Mesendoderm (in vitro differentiated cells): ENCODE data around the gene SLC25A1.

ENCODE experiments used
- DNase-seq: peaks from one replicate; pipeline ENCODE4 v3.0.0; 2013
- H2AK5ac ChIP-seq: 2 replicates; pipeline ENCODE4 v1.6.1; 2013; ENCODE audit warnings: low read length, inconsistent platforms
- H2BK120ac ChIP-seq: 2 replicates; pipeline ENCODE4 v1.6.1; 2013; ENCODE audit warnings: low read depth, mild to moderate bottlenecking, low read length, moderate library complexity, mixed read lengths
- H2BK15ac ChIP-seq: replicated peaks from 2 replicates; pipeline ENCODE4 v1.6.1; 2013; ENCODE audit warnings: low read depth, mild to moderate bottlenecking, moderate library complexity
- H2BK5ac ChIP-seq: 2 replicates; pipeline ENCODE4 v1.6.1; 2013; ENCODE audit warnings: low read length, inconsistent platforms
- H3K18ac ChIP-seq: 2 replicates; pipeline ENCODE4 v1.6.1; 2013; ENCODE audit warnings: mild to moderate bottlenecking, low read length, mixed read lengths
- H3K23ac ChIP-seq: one replicate; pipeline ENCODE4 v1.6.1; 2013; ENCODE audit warnings: low read length
- H3K27ac ChIP-seq: 2 replicates; pipeline ENCODE4 v1.5.1; 2013; ENCODE audit warnings: low read depth, mild to moderate bottlenecking, inconsistent platforms, low read length, moderate library complexity
- H3K27me3 ChIP-seq: 2 replicates; pipeline ENCODE4 v1.6.1; 2013; ENCODE audit warnings: low read length, control low read depth, mild to moderate bottlenecking, inconsistent platforms; ENCODE audit not compliant: insufficient read depth, poor library complexity
- H3K36me3 ChIP-seq: 2 replicates; pipeline ENCODE4 v1.6.1; 2013; ENCODE audit warnings: low read length, inconsistent platforms; ENCODE audit not compliant: control insufficient read depth, insufficient read depth
- H3K4ac ChIP-seq: one replicate; pipeline ENCODE4 v1.6.1; 2013; ENCODE audit warnings: low read depth, mild to moderate bottlenecking, low read length, moderate library complexity
- H3K4me1 ChIP-seq: 2 replicates; pipeline ENCODE4 v1.6.1; 2013; ENCODE audit warnings: low read depth, low read length, inconsistent platforms; ENCODE audit not compliant: control insufficient read depth
- H3K4me2 ChIP-seq: 2 replicates; pipeline ENCODE4 v1.6.1; 2013; ENCODE audit warnings: low read length
- H3K4me3 ChIP-seq: 2 replicates; pipeline ENCODE4 v1.5.1; 2013; ENCODE audit warnings: mild to moderate bottlenecking, low read length
- H3K56ac ChIP-seq: one replicate; pipeline ENCODE4 v1.6.1; 2013; ENCODE audit warnings: low read length
- H3K79me1 ChIP-seq: 2 replicates; pipeline ENCODE4 v1.6.1; 2013; ENCODE audit warnings: low read length, inconsistent platforms
- H3K79me2 ChIP-seq: 2 replicates; pipeline ENCODE4 v1.6.1; 2013; ENCODE audit warnings: mild to moderate bottlenecking, low read length; ENCODE audit not compliant: control insufficient read depth, insufficient read depth
- H3K9ac ChIP-seq: 2 replicates; pipeline ENCODE4 v1.6.1; 2013; ENCODE audit warnings: low read length, inconsistent platforms
- H4K5ac ChIP-seq: one replicate; pipeline ENCODE4 v1.6.1; 2013; ENCODE audit warnings: low read length
- H4K8ac ChIP-seq: one replicate; pipeline ENCODE4 v1.6.1; 2013; ENCODE audit warnings: low read depth, mild to moderate bottlenecking, control low read depth, low read length, moderate library complexity
- WGBS: extraction: QIAGEN DNeasy Blood & Tissue Kit; methylation state at CpG from one replicate; pipeline ENCODE4 v1.1.7; 2013; ENCODE audit warnings: low lambda C conversion rate, missing lambda C conversion rate; ENCODE audit not compliant: insufficient coverage; ENCODE audit errors: extremely low coverage; 5-methylcytosine and 5-hydroxymethylcytosine counted together

Gene SLC25A1

DNA sequence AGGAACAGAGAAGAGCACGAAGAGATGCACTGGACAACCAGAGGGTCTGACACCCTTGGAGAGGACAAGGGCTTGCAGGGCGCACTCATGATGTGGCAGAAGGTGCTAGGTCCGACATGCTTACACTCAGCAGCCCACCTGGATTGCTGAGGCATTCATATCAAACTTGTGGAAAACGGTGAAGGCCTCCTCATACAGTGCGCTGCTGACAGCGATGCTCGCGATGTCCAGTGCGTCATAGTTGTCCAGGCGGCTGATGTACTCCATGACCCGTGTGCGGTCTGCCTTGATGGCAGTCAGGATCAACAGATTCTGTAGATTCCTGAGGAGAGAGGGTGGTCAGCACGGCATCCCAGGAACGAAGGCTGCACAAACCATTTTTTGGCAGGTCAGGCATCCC lies 31.7 kb upstream of the SLC25A1 start:
- H3K27ac ChIP-seq, result no peak overlapping the region
- no peak overlapping the region for H3K4me2 ChIP-seq
- no peak overlapping the region for H3K9ac ChIP-seq
- no peak for DNase-seq
- H3K18ac ChIP-seq, result no peak overlapping the region
- H2BK15ac ChIP-seq, result no peak overlapping the region
- no peaks in the 10 kb centered on the region for H3K79me2 ChIP-seq
- no peak overlapping the region for H3K23ac ChIP-seq
- H4K8ac ChIP-seq, result no peak overlapping the region
- no peak overlapping the region for H2BK120ac ChIP-seq
- H3K79me1 ChIP-seq, result no peaks in the 10 kb centered on the region
- no peak overlapping the region for H2AK5ac ChIP-seq
- no peak overlapping the region for H4K5ac ChIP-seq
- H3K4me3 ChIP-seq, result no peak overlapping the region
- no peak overlapping the region for H3K56ac ChIP-seq
- no peak overlapping the region for H2BK5ac ChIP-seq
- H3K4ac ChIP-seq, result no peak overlapping the region
- peaks cover 5% of the 10 kb centered on the region for H3K4me1 ChIP-seq
- H3K27me3 ChIP-seq, result no peaks in the 10 kb centered on the region
- no CpG with 5 or more reads among the region's 14 CpGs for WGBS
- peaks cover 2% of the 10 kb centered on the region for H3K36me3 ChIP-seq

DNA sequence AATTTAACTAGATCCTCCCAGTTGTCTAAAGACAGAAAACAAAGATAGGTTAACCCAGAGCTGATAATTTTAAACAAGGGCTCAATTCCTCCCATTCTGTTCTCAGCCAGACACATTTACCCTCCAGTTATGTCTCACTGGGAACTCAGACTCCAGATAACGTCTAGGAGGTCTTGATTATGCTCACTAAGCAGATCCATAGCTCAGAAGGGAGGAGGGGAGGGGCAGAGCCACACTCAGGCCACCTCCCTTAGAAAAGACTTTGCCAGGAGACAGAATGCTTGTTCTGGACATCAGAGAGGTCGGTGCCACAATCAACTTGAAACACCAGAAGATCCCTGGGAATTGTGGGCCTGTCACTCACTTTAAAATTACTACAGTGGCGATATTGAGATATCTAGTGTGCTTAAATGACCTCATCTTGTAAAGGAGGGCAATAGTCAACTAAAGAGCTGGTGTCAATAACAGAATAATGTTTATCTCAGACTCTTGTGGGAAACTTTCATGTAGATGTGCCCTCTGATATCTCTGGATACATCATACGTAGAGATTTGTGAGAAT lies 29.8 kb upstream of the SLC25A1 start:
- Histone ChIP-seq H3K27ac (no peak overlapping the region), H4K5ac (no peak overlapping the region), H3K23ac (no peak overlapping the region), H3K4me2 (no peak overlapping the region), H3K9ac (no peak overlapping the region), H2BK15ac (no peak overlapping the region), H3K4me1 (no peaks in the 10 kb centered on the region), H3K4me3 (no peak overlapping the region), H3K56ac (no peak overlapping the region), H2BK120ac (no peak overlapping the region), H3K79me2 (no peaks in the 10 kb centered on the region), H3K79me1 (no peaks in the 10 kb centered on the region), H3K18ac (no peak overlapping the region), H3K36me3 (peaks cover 2% of the 10 kb centered on the region), H2BK5ac (no peak overlapping the region), H3K27me3 (no peaks in the 10 kb centered on the region), H3K4ac (no peak overlapping the region), H2AK5ac (no peak overlapping the region), H4K8ac (no peak overlapping the region)
- DNase-seq, result no peak
- no CpG with 5 or more reads among the region's 4 CpGs for WGBS

DNA sequence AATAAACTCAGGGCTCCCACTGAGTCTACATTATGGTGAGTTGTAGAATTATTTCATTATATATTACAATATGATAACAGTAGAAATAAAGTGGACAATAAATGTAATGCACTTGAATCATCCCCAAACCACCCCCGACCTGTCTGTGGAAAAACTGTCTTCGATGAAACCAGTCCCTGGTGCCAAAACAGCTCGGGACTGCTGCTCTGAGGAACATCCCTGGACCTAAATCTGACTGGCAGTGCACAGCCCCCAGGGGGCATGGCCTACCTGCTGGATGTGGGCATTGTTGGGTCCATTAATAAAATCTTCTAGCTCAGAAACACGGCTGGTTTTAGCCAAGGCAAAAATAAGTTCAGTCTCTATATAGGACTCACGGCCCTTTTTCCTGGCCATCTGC lies 29.3 kb upstream of the SLC25A1 start:
- H3K56ac ChIP-seq, result no peak overlapping the region
- no peak overlapping the region for H3K9ac ChIP-seq
- H3K18ac ChIP-seq, result no peak overlapping the region
- peaks cover 2% of the 10 kb centered on the region for H3K36me3 ChIP-seq
- H3K79me1 ChIP-seq, result no peaks in the 10 kb centered on the region
- no peak overlapping the region for H2BK5ac ChIP-seq
- no peak overlapping the region for H3K27ac ChIP-seq
- H2BK15ac ChIP-seq, result no peak overlapping the region
- no peak overlapping the region for H2BK120ac ChIP-seq
- H4K5ac ChIP-seq, result no peak overlapping the region
- H3K4me1 ChIP-seq, result no peaks in the 10 kb centered on the region
- WGBS, result no CpG with 5 or more reads among the region's 5 CpGs
- H3K4me2 ChIP-seq, result no peak overlapping the region
- H3K23ac ChIP-seq, result no peak overlapping the region
- no peaks in the 10 kb centered on the region for H3K79me2 ChIP-seq
- H3K4me3 ChIP-seq, result no peak overlapping the region
- no peak for DNase-seq
- H3K27me3 ChIP-seq, result no peaks in the 10 kb centered on the region
- no peak overlapping the region for H4K8ac ChIP-seq
- H3K4ac ChIP-seq, result no peak overlapping the region
- no peak overlapping the region for H2AK5ac ChIP-seq

DNA sequence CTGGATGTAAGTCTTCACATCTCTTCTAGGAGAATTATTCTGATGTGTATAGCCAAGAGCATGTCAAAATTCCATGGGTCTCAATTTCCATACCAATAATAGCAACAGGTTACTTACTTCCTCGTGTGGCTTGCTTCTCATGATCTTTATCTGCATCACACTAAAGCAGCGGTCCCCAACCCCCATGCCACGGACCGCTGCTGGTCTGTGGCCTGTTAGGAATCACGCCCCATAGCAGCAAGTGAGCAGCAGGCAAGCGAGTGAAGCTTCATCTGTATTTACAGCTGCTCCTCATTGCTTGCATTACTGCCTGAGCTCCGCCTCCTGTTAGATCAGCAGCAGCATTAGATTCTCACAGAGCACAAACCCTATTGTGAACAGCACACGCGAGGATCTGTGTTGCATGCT lies 28.9 kb upstream of the SLC25A1 start:
- Histone ChIP-seq H3K27ac (no peak overlapping the region), H2BK5ac (no peak overlapping the region)
- no peak for DNase-seq

GRCh38 chr22:19206287-19206686 lies 27.8 kb upstream of the SLC25A1 start:
- Histone ChIP-seq H3K18ac (no peak overlapping the region), H2AK5ac (no peak overlapping the region), H2BK5ac (no peak overlapping the region), H2BK15ac (no peak overlapping the region), H3K4ac (no peak overlapping the region), H3K9ac (no peak overlapping the region), H3K27ac (no peak overlapping the region), H3K27me3 (no peaks in the 10 kb centered on the region), H2BK120ac (no peak overlapping the region), H4K5ac (no peak overlapping the region), H3K23ac (no peak overlapping the region), H3K4me3 (no peak overlapping the region), H3K4me1 (no peaks in the 10 kb centered on the region), H3K79me1 (no peaks in the 10 kb centered on the region), H3K4me2 (no peak overlapping the region), H4K8ac (no peak overlapping the region), H3K79me2 (no peaks in the 10 kb centered on the region), H3K36me3 (peaks cover 2% of the 10 kb centered on the region), H3K56ac (no peak overlapping the region)
- no CpG with 5 or more reads among the region's 6 CpGs for WGBS
- no peak for DNase-seq

More for the DNA sequence above, 28.9 kb upstream of the SLC25A1 start:
- H3K4me1 ChIP-seq, result no peaks in the 10 kb centered on the region
- no peak overlapping the region for H3K9ac ChIP-seq
- WGBS, result no CpG with 5 or more reads among the region's 9 CpGs
- H4K8ac ChIP-seq, result no peak overlapping the region
- H2AK5ac ChIP-seq, result no peak overlapping the region
- no peak overlapping the region for H3K56ac ChIP-seq
- no peaks in the 10 kb centered on the region for H3K79me1 ChIP-seq
- H3K79me2 ChIP-seq, result no peaks in the 10 kb centered on the region
- H2BK120ac ChIP-seq, result no peak overlapping the region
- H3K4me3 ChIP-seq, result no peak overlapping the region
- H2BK15ac ChIP-seq, result no peak overlapping the region
- H3K23ac ChIP-seq, result no peak overlapping the region
- H3K18ac ChIP-seq, result no peak overlapping the region
- peaks cover 2% of the 10 kb centered on the region for H3K36me3 ChIP-seq
- no peak overlapping the region for H4K5ac ChIP-seq
- H3K4me2 ChIP-seq, result no peak overlapping the region
- no peak overlapping the region for H3K4ac ChIP-seq
- no peaks in the 10 kb centered on the region for H3K27me3 ChIP-seq

DNA sequence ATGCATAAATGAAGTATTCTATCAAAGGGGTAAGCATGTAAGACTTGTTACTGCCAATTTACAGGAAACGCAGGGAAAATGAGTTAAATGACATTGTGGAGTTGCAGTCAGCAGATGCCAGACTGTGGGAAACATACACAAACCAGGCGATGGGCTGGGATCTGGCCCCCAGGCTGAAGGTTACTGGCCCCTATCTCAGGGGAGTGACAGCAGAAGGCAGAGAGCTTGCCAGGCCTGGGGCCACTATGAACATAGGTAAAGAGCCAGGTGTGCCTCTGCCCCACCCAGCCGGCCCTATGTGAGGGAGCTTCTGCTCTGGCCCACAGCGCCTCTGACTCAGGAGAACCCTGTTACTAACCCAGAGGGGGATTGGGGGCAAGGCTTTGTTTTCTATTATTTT lies 26.1 kb upstream of the SLC25A1 start:
- H4K5ac ChIP-seq, result no peak overlapping the region
- no peaks in the 10 kb centered on the region for H3K79me2 ChIP-seq
- H2BK15ac ChIP-seq, result no peak overlapping the region
- H3K4me3 ChIP-seq, result no peak overlapping the region
- no peak overlapping the region for H4K8ac ChIP-seq
- no peak overlapping the region for H2BK120ac ChIP-seq
- H3K27ac ChIP-seq, result no peak overlapping the region
- WGBS, result no CpG with 5 or more reads among the region's 4 CpGs
- DNase-seq, result no peak
- H3K18ac ChIP-seq, result no peak overlapping the region
- no peak overlapping the region for H3K23ac ChIP-seq
- H2BK5ac ChIP-seq, result no peak overlapping the region
- H3K27me3 ChIP-seq, result no peaks in the 10 kb centered on the region
- H3K9ac ChIP-seq, result no peak overlapping the region
- no peaks in the 10 kb centered on the region for H3K79me1 ChIP-seq
- no peaks in the 10 kb centered on the region for H3K4me1 ChIP-seq
- H3K36me3 ChIP-seq, result no peaks in the 10 kb centered on the region
- no peak overlapping the region for H3K4me2 ChIP-seq
- no peak overlapping the region for H3K56ac ChIP-seq
- H2AK5ac ChIP-seq, result no peak overlapping the region
- no peak overlapping the region for H3K4ac ChIP-seq
